AG20443 (cell line): ENCODE data around the gene MAT2B.

Experiments used
- DNase-seq: peaks from one replicate; pipeline ENCODE4 v3.0.0; 2012; ENCODE audit warnings: low spot score, mixed read lengths

The MAT2B gene

GRCh38 chr5:163505368-163506094, at the start of gene MAT2B:
Gene MAT2B, plus strand, starts transcription at chr5:163505619. Its CDS starts 68 bp downstream, at chr5:163505687.
- DNase-seq, result peak; percentile 96

GRCh38 chr5:163456029-163456589, 49.3 kb upstream of the MAT2B start:
- DNase-seq, result no peak

GRCh38 chr5:163456840-163457239, 48.6 kb upstream of the MAT2B start:
- no peak for DNase-seq

GRCh38 chr5:163458778-163459385, 46.5 kb upstream of the MAT2B start:
- DNase-seq, result no peak

GRCh38 chr5:163459462-163459818, 46.0 kb upstream of the MAT2B start:
- no peak for DNase-seq

- DNase-seq, result peak; percentile 94
Measured at GRCh38 chr5:163459819-163460561, 45.4 kb upstream of the MAT2B start, which contains the start of gene NUDCD2. Gene NUDCD2, minus strand, starts transcription at chr5:163460102. Its CDS starts 52 bp downstream, at chr5:163460050.

GRCh38 chr5:163460562-163461171, 44.8 kb upstream of the MAT2B start, which contains the start of gene HMMR:
Gene HMMR, plus strand, starts transcription at chr5:163460632. Its CDS starts 61 bp downstream, at chr5:163460693.
- DNase-seq, result no peak

- no peak for DNase-seq
Measured at GRCh38 chr5:163463063-163463435, 42.4 kb upstream of the MAT2B start.

- no peak for DNase-seq
Measured at GRCh38 chr5:163467682-163468081, 37.7 kb upstream of the MAT2B start.

GRCh38 chr5:163473635-163474243, 31.7 kb upstream of the MAT2B start:
- no peak for DNase-seq

GRCh38 chr5:163475411-163475810, 30.0 kb upstream of the MAT2B start:
- no peak for DNase-seq

- peak; percentile 12 for DNase-seq
Measured at GRCh38 chr5:163478126-163478981, 27.1 kb upstream of the MAT2B start.

- DNase-seq, result no peak
Measured at GRCh38 chr5:163478982-163479271, 26.5 kb upstream of the MAT2B start.

GRCh38 chr5:163489055-163489744, 16.2 kb upstream of the MAT2B start:
- peak; percentile 11 for DNase-seq

- DNase-seq, result no peak
Measured at GRCh38 chr5:163489745-163490075, 15.7 kb upstream of the MAT2B start.

- DNase-seq, result peak; percentile 25
Measured at GRCh38 chr5:163496286-163496685, 9.1 kb upstream of the MAT2B start.

GRCh38 chr5:163497315-163497714, 8.1 kb upstream of the MAT2B start:
- no peak for DNase-seq

- no peak for DNase-seq
Measured at GRCh38 chr5:163498886-163499285, 6.5 kb upstream of the MAT2B start.

- no peak for DNase-seq
Measured at GRCh38 chr5:163502521-163502920, 2.9 kb upstream of the MAT2B start.
